Measurements from ENCODE around the gene CFAP100. TPM values are rescaled to one million over a fixed set of nuclear protein-coding genes. Genes with fewer than 3 reads are reported as not detected.

Gene CFAP100
- not detected for total RNA-seq

DNA sequence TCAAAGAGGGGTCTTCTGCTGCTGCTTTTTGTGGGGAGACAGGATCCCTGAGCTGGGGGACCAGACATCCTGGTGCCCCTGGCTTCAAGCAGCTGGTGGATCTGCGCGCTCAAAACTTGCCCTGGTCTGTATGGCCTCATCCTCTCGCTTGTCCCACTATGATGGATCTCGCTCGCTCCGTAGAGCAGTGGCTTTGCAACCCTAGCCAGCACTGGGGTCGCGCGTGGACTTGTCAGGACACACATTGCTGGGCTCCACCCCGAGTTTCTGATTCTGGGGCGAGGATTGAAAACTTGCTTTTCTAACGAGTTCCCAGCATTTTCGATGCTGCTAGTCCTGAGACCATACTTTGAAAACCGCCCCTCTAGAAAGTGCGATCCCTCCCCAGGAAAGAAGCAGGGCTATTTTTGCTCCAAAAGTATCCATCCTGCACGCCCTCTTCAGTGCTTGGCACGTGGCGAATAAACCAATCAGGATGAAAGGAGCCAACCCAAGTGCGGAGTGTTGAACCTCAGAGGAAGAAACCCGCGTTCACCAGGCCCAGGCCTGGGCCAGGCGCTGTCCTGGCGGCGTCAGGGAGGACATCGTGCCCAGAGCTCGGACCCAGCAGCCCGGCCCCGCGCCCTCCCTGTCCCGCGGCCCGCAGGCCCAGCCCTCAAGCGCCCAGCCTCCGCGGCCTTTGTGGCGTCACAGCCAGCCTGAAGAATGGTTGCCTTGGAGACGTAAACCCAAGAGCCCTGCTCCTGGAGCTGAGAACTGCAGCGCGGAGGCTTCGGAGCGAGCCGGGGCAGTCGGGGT, at the start of gene CFAP100:
TSS of gene CFAP100 (plus strand) at position 731 of the 798 bp plus-strand sequence. CDS start 1,092 bp downstream, outside the sequence.
- DNase-seq: peak; percentile 24
- WGBS, 2 donors (ENCODE audit: low coverage in 1 of 2): 45 to 87% methylated on average over 4 to 43 of the region's 43 CpGs
- Histone ChIP-seq H3K4me3 (peak within 1 kb of the TSS in 1 of 4 donors; percentile 40), H3K36me3 (no peaks in the 10 kb centered on the region), H3K4me1 (peaks cover 0 to 10% (median 2%) of the 10 kb centered on the region in 4 donors), H3K27me3 (peaks cover 25% of the 10 kb centered on the region), H3K27ac (no peak within 1 kb of the TSS), H3K9me3 (no peaks in the 10 kb centered on the region)
- in situ Hi-C loops (cut with MboI; ENCODE audit: low pct_ligation_motif_present in 1 of 4, low pct_unique_long_range_greater_than_20kb in 1 of 4, low sequenced_read_pairs in 3 of 4): loop anchor here (5.0 to 25.0 kb wide), 6 partner anchors 140 to 262 kb away; no protein-coding TSS in a partner anchor
- TF ChIP-seq, protein P1, sequence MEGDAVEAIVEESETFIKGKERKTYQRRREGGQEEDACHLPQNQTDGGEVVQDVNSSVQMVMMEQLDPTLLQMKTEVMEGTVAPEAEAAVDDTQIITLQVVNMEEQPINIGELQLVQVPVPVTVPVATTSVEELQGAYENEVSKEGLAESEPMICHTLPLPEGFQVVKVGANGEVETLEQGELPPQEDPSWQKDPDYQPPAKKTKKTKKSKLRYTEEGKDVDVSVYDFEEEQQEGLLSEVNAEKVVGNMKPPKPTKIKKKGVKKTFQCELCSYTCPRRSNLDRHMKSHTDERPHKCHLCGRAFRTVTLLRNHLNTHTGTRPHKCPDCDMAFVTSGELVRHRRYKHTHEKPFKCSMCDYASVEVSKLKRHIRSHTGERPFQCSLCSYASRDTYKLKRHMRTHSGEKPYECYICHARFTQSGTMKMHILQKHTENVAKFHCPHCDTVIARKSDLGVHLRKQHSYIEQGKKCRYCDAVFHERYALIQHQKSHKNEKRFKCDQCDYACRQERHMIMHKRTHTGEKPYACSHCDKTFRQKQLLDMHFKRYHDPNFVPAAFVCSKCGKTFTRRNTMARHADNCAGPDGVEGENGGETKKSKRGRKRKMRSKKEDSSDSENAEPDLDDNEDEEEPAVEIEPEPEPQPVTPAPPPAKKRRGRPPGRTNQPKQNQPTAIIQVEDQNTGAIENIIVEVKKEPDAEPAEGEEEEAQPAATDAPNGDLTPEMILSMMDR (IDR thresholded peaks at IDR 0.05): no peak
- no peak for TF ChIP-seq POLR2AphosphoS5 (IDR thresholded peaks at IDR 0.05)
- no peak for TF ChIP-seq POLR2A (IDR thresholded peaks at IDR 0.05)
- TF ChIP-seq EP300 (IDR thresholded peaks at IDR 0.05; ENCODE audit: low read depth): no peak
- intact Hi-C loops (cut with DNase I; ENCODE audit: low total_unique reads): no loop called here

DNA sequence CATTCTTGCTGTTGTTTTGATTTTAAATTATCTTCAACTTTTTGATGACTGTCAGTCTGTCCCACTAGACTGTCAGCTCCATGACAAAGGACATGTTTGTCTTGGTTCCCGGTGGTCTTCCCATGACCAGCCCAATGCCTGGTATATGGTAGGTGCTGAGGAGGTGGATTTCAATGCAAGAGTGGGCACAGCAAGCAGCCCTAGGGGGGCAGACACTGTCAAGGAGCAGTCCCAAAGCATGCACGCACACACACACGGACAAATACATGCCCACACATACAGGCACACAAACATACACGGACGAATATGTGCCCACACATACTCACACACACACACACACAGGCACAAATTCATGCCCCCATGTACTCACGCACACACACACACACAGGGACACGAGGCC, 49.5 kb upstream of the CFAP100 start:
- DNase-seq: no peak
- in situ Hi-C loops (cut with MboI; ENCODE audit: low pct_ligation_motif_present in 1 of 4, low pct_unique_long_range_greater_than_20kb in 1 of 4, low sequenced_read_pairs in 3 of 4): no loop called here
- intact Hi-C loops (cut with DNase I; ENCODE audit: low total_unique reads): no loop called here
- TF ChIP-seq EP300 (IDR thresholded peaks at IDR 0.05; ENCODE audit: low read depth) (no peak), POLR2A (IDR thresholded peaks at IDR 0.05) (no peak), POLR2AphosphoS5 (IDR thresholded peaks at IDR 0.05) (no peak)
- TF ChIP-seq, protein P1 (IDR thresholded peaks at IDR 0.05): no peak
- Histone ChIP-seq H3K9me3 (no peaks in the 10 kb centered on the region), H3K27me3 (no peaks in the 10 kb centered on the region), H3K27ac (no peak overlapping the region), H3K4me1 (no peaks in the 10 kb centered on the region), H3K4me3 (no peak overlapping the region), H3K36me3 (no peaks in the 10 kb centered on the region)
- 83 to 92% methylated on average over 2 to 7 of the region's 7 CpGs for WGBS, 2 donors (ENCODE audit: low coverage in 1 of 2)

DNA sequence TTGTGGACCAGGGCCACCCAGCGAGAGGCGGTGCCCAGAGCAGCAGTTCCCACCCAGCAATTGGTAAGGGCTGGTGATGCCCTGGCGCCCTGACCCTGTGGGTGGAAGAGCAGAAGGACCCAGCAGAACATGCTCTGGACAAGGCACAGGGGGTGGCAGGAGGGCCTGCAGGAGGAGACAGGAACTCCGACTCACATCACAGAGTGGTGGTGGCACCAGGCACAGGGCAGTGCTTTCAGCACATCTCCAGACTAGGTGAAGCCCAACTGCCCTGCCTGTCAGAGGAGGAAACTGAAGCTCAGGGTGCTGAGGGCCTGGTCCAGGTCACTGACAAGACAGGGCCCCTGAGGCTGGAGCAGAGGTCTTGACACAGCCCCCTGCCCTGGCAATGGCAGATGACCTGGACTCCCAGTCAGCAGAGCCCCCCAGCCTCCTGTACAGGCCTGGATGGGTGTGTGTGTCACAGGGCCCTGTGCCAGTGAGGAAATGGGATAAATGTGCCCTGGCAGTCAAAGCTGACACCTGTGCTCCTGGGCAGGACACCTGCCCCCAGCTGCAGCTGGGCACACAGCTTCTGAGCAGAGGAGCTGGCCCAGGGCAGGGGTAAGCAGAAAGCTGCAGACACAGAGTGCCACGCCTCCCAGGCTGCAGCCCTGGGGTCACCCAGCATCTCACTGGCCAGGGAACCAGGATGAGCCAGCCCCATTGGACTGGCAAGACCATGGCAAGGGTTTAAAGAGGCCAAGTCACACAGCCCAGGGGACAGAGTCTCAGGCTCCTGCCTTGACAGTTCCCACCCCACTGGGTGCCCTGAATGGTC, 48.9 kb upstream of the CFAP100 start:
- peak; percentile 4 for DNase-seq
- H3K36me3 ChIP-seq: no peaks in the 10 kb centered on the region
- no peak for TF ChIP-seq POLR2AphosphoS5 (IDR thresholded peaks at IDR 0.05)
- TF ChIP-seq, protein P1 (IDR thresholded peaks at IDR 0.05): no peak
- no peak for TF ChIP-seq POLR2A (IDR thresholded peaks at IDR 0.05)
- no peak for TF ChIP-seq EP300 (IDR thresholded peaks at IDR 0.05; ENCODE audit: low read depth)
- no peaks in the 10 kb centered on the region for H3K4me1 ChIP-seq
- no peak overlapping the region for H3K4me3 ChIP-seq
- H3K27ac ChIP-seq: no peak overlapping the region
- WGBS, 2 donors (ENCODE audit: low coverage in 1 of 2): 83 to 85% methylated on average over 2 to 5 of the region's 5 CpGs
- in situ Hi-C loops (cut with MboI; ENCODE audit: low pct_ligation_motif_present in 1 of 4, low pct_unique_long_range_greater_than_20kb in 1 of 4, low sequenced_read_pairs in 3 of 4): no loop called here
- intact Hi-C loops (cut with DNase I; ENCODE audit: low total_unique reads): no loop called here
- H3K9me3 ChIP-seq: no peaks in the 10 kb centered on the region
- no peaks in the 10 kb centered on the region for H3K27me3 ChIP-seq

DNA sequence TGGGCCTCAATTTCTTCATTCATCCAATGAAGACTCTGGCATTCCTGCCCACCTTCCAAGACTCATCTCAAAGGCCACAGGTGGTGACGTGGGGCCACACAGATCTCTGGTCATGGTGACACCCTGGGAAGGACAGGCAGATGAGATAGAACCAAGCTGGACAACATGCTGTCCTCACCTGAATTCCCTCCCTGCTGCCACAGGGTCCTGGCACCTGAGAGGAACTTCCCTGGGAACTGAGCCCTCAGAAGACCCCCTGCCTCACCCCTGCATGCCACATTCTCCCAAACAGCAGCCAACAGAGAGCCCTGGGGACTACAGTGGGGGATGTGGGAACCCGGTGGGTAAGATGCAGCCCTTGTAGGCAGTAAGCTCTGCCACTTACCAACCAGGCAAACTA, 48.2 kb upstream of the CFAP100 start:
- DNase-seq: peak; percentile 3
- H3K36me3 ChIP-seq: no peaks in the 10 kb centered on the region
- H3K27ac ChIP-seq: no peak overlapping the region
- 86% methylated on average over 2 of the region's 2 CpGs; no CpG with 5 or more reads in 1 of the 2 donors for WGBS, 2 donors (ENCODE audit: low coverage in 1 of 2)
- intact Hi-C loops (cut with DNase I; ENCODE audit: low total_unique reads) (no loop called here), in situ Hi-C loops (cut with MboI; ENCODE audit: low pct_ligation_motif_present in 1 of 4, low pct_unique_long_range_greater_than_20kb in 1 of 4, low sequenced_read_pairs in 3 of 4) (no loop called here)
- TF ChIP-seq, protein P1 (IDR thresholded peaks at IDR 0.05): no peak
- TF ChIP-seq EP300 (IDR thresholded peaks at IDR 0.05; ENCODE audit: low read depth) (no peak), POLR2AphosphoS5 (IDR thresholded peaks at IDR 0.05) (no peak), POLR2A (IDR thresholded peaks at IDR 0.05) (no peak)
- H3K27me3 ChIP-seq: no peaks in the 10 kb centered on the region
- H3K4me3 ChIP-seq: no peak overlapping the region
- H3K9me3 ChIP-seq: no peaks in the 10 kb centered on the region
- no peaks in the 10 kb centered on the region for H3K4me1 ChIP-seq

Data from transverse colon (tissue), 4 donors.